Inflammatory macrophage treated with lipopolysaccharide for 4 hours (primary cell): ENCODE data around the gene ZNF367.

ENCODE experiments used
- DNase-seq: peaks from one replicate; pipeline ENCODE4 v3.0.0-alpha.2; 2020

The ZNF367 gene

DNA sequence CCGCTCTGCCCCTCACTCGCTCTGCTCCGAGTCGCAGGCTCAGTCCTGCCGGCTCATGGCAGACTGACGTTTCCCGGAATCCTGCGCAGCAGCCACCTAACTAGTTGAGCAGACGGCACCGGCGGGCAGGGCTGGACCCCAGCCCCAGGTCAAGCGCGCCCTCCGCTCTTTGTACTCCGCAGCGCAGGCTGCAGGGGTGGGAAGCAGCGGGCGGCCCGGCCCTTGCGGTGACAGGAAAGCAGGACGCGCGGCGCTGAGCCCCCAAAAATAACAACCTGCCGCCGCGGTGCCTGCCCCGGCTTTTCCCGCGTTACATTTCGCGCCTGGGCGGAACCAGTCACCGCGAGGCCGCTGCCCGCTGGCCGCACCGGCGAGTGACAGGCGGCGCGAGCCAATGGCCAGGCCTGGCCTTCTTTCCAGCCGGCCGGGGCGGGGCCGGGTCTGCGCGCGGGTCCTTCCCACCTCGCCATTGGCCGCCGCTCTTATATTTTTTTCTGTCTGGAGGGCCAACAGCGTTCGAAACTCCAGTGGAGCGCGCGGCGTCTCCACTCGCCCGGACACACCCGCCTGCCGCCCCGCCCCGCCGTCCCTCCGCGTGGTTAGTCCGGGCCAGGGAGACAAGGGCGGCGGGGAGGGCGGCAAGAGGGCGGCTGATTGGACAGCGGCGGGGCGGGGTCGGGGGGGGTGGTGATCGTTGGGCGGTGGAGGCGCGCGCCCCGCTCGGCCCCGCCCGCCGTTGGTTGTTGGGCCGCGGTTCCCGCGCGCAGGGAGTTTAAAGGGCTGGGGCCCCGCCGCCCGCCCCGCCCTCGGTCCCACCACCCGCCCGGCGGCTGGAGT lies at the start of gene ZNF367:
Gene ZNF367, minus strand, starts transcription at position 288 of the 837 bp plus-strand sequence. CDS start 338 bp downstream, outside the sequence.
- DNase-seq = peak; percentile 97

DNA sequence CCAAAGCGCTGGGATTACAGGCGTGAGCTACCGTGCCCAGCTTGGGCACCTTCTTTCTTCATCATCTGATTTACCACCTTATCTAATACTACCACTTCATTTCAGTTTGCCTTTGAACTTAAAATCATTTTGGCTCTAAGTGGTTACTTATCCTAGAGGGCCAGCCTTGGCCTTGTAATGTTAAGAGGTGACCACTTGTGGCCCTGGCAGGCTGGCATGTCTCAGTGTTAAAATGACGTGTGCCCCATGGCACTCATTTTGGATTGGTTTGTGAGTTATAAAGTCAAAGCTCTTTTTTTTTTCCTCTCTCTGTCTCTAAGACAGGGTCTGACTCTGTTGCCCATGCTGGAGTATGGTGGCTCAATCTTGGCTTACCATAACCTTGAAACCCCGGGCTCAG lies 49.6 kb upstream of the ZNF367 start:
- DNase-seq = no peak

DNA sequence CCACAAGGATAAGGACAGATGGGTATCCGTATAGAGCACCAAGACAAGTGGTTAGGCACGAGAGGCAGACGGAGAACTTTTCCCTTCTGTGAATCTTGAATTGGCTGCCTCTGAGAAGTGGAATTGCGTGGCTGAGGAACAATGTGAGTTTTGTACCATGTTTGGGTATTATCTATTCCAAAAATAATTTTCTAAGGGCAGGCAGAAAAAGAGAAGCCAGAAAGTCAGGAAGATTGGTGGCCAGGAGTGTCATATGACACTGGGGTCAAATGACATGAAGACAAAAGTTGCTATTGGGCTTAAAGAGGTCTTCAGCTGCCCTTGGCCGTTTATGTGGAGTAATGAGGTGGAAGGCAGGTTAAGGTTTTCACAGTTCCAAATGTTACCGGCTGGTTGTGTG lies 46.3 kb upstream of the ZNF367 start:
- no peak for DNase-seq

GRCh38 chr9:96462541-96462940 lies 44.4 kb upstream of the ZNF367 start:
- no peak for DNase-seq

GRCh38 chr9:96461336-96461735 lies 43.2 kb upstream of the ZNF367 start:
- no peak for DNase-seq

- no peak for DNase-seq
These were observed 42.7 kb upstream of the ZNF367 start for GRCh38 chr9:96460882-96461281.

- DNase-seq = no peak
These were observed 42.3 kb upstream of the ZNF367 start for GRCh38 chr9:96460470-96460869.

DNA sequence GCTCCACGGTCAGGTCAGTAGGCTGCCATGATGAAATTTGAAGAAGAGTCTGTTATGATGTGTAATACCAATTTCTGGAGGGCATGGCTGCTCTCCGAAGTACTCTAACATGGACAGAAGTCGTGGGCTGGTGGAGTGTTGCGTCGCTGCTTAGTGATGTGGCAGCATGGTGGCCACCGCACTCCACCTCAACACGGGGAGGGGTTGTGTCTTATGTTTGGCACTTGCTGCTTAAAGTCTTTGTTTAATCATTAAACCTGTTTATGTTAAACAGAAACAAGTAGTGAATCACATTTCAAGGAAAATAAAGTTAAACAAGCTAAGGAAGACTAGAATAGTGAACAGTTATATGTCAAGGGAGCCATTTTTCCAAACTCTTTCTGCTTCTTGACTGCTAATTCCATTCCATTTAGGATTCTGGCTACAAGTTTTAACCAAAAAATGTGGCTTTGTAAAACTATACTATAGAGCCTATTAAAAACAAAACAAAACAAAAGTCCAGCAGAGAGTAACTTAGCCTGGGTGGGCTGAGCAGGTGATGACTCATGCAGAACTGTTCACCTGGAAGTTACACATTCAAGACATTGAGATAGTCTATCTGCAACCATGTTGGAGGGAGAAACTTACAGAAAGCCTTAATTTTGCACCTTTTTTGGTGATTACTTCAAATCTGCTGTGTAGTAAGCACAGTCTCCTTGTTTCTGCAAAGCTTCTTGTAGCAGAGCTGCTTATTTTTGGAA lies 41.3 kb upstream of the ZNF367 start:
- DNase-seq = no peak

- DNase-seq = no peak
These were observed 40.1 kb upstream of the ZNF367 start for GRCh38 chr9:96458226-96458625.

DNA sequence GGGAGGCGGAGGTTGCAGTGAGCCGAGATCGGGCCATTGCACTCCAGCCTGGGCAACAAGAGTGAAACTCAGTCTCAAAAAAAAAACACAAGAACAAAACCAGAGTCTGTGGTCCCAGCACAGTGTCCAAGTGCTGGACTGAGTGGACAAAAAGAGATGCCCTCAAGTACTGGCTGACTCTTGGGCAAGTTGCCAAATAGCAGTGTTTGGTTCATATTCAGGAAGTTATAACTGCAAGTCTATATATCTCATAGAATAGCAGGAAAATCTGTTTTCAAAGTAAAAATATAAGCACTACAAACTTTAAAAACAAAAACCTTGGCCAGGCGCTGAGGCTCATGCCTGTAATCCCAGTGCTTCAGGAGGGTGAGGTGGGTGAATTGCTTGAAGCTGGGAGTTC lies 39.1 kb upstream of the ZNF367 start:
- no peak for DNase-seq

DNA sequence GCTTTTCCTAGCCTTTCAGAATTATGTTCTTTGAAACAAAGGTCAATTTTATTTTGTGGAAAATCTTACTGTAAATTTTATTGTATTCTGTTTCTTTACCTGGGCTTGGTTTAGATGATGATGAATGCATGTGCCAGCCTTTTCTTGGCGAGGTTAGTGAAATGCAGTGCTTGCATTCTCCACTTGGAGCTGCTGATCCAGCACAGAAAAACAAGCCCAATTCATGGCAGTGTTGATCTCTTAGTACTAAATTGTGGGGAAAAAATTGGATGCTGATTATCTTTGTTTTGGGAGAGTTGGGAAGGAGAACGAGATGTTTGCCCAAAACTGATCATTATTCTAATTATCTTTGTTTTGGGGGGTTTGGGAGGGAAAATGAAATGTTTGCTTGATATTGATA lies 35.5 kb upstream of the ZNF367 start:
- DNase-seq = no peak

- DNase-seq = no peak
These were observed 32.7 kb upstream of the ZNF367 start for GRCh38 chr9:96450613-96451528.

- peak; percentile 97 for DNase-seq
These were observed 31.9 kb upstream of the ZNF367 start, which contains the start of gene HABP4 for GRCh38 chr9:96449845-96450612. HABP4 (plus strand) TSS chr9:96450169; CDS start chr9:96450280, 111 bp downstream.

- no peak for DNase-seq
These were observed 31.3 kb upstream of the ZNF367 start for GRCh38 chr9:96449523-96449844.

DNA sequence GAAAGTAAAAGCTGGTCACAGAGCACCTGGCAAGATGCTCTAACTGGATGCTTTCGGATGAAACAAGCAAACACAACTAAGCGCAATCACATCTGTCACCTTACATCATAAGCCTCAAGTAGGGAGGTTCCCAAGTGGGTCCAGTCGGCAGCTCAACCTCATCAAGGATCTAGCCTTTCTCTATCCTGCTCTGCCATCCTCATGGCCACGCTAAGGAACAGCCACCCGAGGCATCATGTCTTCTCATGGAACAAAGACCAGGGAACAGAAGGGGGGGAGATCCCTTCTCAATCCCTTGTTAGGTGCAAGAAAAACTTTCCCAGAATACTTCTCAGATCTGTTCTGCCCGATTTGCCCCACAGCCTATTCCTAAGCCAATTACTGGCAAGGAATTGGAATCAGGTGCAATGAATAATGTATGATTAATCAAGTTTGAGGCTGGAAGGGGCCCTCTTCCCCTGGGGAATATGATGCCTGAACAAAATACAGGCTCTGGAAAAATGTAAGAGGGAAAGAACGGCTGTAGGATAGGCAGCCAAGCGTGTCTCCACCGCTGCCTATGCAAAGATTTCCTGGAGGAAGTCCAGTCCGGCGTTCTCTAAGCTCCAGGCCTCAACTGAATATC lies 30.5 kb upstream of the ZNF367 start:
- DNase-seq = no peak

- no peak for DNase-seq
These were observed 29.2 kb upstream of the ZNF367 start for GRCh38 chr9:96447406-96447805.

DNA sequence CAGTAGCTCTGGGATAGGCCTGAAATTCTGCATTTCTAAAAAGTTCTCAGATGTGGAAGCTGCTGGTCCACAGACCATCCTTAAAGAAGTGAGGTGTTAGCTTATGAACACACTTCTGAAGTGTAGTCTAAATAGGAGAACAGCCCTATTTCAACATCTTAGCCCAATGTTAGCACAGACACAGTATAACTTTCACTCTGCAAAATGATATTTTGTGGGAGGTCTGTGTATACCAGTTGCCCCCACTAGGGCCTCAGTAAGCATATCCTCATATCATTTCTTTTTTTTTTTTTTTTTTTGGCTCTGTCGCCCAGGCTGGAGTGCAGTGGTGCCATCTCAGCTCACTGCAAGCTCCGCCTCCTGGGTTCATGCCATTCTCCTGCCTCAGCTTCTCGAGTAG lies 24.3 kb upstream of the ZNF367 start:
- peak; percentile 54 for DNase-seq

DNA sequence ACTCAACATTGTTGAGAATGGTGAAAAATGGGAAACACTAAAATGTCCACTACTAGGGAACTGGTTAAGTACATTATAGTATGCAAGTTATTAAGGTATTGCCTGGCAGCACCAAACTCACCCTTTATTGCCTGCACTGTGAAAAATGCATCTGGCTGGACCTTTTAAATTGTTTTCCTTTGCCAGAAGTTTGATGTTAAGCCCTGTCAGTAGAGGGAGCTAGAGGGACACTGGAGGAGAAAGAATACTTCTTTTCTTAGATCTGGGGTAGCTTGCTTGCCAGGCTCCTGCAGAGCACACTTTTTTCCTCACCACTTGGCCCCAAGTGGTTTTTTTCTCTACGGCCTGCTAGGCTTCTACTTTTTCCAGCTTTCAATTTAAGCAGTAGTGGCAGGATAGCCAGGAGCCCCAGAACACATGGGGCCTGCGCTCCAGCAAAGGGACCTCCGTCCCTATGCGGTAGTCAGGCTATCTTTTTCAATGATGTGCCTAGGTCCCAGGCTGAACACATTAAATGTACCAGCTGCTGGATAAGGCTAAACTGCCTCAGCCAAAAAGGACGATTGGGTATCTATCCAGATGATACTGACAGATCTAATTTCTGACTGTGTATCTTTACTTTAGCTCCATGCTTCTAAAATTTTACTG lies 23.8 kb upstream of the ZNF367 start:
- peak; percentile 63 for DNase-seq

DNA sequence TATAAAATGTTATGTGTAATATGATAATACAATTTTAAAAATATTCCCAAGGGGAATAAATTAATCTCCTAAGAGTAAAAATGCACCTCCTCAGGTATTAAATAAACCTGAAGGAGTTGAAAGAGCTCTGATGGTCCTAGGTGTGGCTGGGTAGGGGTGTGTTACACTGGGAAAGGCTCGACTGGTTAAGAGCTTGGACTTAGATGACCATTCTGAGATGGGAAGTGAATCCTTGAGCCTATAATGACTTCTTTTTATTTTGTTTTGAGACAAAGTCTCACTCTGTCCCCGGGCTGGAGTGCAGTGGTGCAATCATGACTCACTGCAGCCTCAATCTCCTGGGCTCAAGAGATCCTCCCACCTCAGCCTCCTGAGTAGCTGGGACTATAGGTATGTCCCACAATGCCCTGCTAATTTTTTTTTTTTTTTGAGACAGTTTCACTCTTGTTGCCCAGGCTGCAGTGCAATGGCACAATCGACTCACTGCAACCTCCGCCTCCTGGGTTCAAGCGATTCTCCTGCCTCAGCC lies 22.6 kb upstream of the ZNF367 start:
- no peak for DNase-seq

- no peak for DNase-seq
These were observed 19.3 kb upstream of the ZNF367 start for GRCh38 chr9:96437454-96437853.
